ENCODE data around the gene JPT1.
"Not testable (repeated sequence)": the region's sequence is repeated elsewhere in the genome, so short reads cannot be mapped to it uniquely, and the experiment has no call there.

GRCh38 chr17:75158480-75158879, 4.2 kb upstream of the JPT1 start:
- not testable (repeated sequence) for TF ChIP-seq CTCF (IDR thresholded peaks at IDR 0.05; ENCODE audit: insufficient read depth, low read length); POLR2AphosphoS5 (IDR thresholded peaks at IDR 0.05; ENCODE audit: low read depth); GABPA (IDR thresholded peaks at IDR 0.05; ENCODE audit: low read depth); SPI1 (IDR thresholded peaks at IDR 0.05; ENCODE audit: borderline replicate concordance, low read depth)
- TF ChIP-seq, protein P1, sequence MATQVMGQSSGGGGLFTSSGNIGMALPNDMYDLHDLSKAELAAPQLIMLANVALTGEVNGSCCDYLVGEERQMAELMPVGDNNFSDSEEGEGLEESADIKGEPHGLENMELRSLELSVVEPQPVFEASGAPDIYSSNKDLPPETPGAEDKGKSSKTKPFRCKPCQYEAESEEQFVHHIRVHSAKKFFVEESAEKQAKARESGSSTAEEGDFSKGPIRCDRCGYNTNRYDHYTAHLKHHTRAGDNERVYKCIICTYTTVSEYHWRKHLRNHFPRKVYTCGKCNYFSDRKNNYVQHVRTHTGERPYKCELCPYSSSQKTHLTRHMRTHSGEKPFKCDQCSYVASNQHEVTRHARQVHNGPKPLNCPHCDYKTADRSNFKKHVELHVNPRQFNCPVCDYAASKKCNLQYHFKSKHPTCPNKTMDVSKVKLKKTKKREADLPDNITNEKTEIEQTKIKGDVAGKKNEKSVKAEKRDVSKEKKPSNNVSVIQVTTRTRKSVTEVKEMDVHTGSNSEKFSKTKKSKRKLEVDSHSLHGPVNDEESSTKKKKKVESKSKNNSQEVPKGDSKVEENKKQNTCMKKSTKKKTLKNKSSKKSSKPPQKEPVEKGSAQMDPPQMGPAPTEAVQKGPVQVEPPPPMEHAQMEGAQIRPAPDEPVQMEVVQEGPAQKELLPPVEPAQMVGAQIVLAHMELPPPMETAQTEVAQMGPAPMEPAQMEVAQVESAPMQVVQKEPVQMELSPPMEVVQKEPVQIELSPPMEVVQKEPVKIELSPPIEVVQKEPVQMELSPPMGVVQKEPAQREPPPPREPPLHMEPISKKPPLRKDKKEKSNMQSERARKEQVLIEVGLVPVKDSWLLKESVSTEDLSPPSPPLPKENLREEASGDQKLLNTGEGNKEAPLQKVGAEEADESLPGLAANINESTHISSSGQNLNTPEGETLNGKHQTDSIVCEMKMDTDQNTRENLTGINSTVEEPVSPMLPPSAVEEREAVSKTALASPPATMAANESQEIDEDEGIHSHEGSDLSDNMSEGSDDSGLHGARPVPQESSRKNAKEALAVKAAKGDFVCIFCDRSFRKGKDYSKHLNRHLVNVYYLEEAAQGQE (IDR thresholded peaks at IDR 0.05; ENCODE audit: insufficient replicate concordance, low read depth) = not testable (repeated sequence)
